Keratinocyte (primary cell): Measurements from ENCODE around the gene ADRA1B. TPM values are rescaled to one million over a fixed set of nuclear protein-coding genes. Genes with fewer than 3 reads are reported as not detected.

Experiments used
- DNase-seq: peaks from one replicate; pipeline ENCODE4 v3.0.0-alpha.2; 2011; ENCODE audit warnings: low read depth, missing footprints, low spot score
- FAIRE-seq: peaks from 2 replicates; lab custom pipeline; 2011; peaks lifted over from hg19 to GRCh38; lab: Jason Lieb, UNC
- H2AFZ ChIP-seq: 2 replicates; pipeline ENCODE4 v1.6.0; 2012; ENCODE audit warnings: low read length, control low read depth, inconsistent platforms; ENCODE audit not compliant: control insufficient read depth
- H3K27ac ChIP-seq: 2 replicates; pipeline ENCODE4 v1.5.1; 2011; ENCODE audit warnings: low read length; ENCODE audit not compliant: control insufficient read depth, insufficient read depth
- H3K27me3 ChIP-seq: 3 replicates; pipeline ENCODE4 v1.6.0; 2011; ENCODE audit warnings: low read length; ENCODE audit not compliant: control insufficient read depth, insufficient read depth; ENCODE audit errors: extremely low read depth
- H3K36me3 ChIP-seq, 2 experiments: 2 replicates in 1 of 2; 3 replicates in 1 of 2; pipeline ENCODE4 v1.5.1; 2011; ENCODE audit warnings: low read length in 2 of 2, mild to moderate bottlenecking in 1 of 2; ENCODE audit not compliant: control insufficient read depth in 2 of 2, insufficient read depth in 2 of 2; ENCODE audit errors: extremely low read depth in 1 of 2
- H3K4me1 ChIP-seq: 3 replicates; pipeline ENCODE4 v1.5.1; 2011; ENCODE audit warnings: low read length; ENCODE audit not compliant: control insufficient read depth, insufficient read depth; ENCODE audit errors: extremely low read depth
- H3K4me2 ChIP-seq: 3 replicates; pipeline ENCODE4 v1.6.0; 2011; ENCODE audit warnings: low read depth, low read length; ENCODE audit not compliant: control insufficient read depth, insufficient read depth; ENCODE audit errors: extremely low read depth
- H3K4me3 ChIP-seq, 3 experiments: fragments of 200-600 bp in 1 of 3; sonication (generic) in 1 of 3; 2 replicates in 2 of 3; 3 replicates in 1 of 3; pipeline ENCODE4 v1.5.1; 2011 to 2016; ENCODE audit warnings: low read length in 3 of 3, mild to moderate bottlenecking in 3 of 3, control low read depth in 2 of 3, inconsistent platforms in 1 of 3, low read depth in 1 of 3, mixed read lengths in 1 of 3, mixed run types in 1 of 3, moderate library complexity in 1 of 3; ENCODE audit not compliant: control insufficient read depth in 2 of 3, insufficient read depth in 2 of 3; ENCODE audit errors: extremely low read depth in 1 of 3
- H3K79me2 ChIP-seq: 2 replicates; pipeline ENCODE4 v1.6.0; 2012; ENCODE audit warnings: low read length; ENCODE audit not compliant: control insufficient read depth, insufficient read depth
- H3K9ac ChIP-seq: 3 replicates; pipeline ENCODE4 v1.6.0; 2011; ENCODE audit warnings: low read length; ENCODE audit not compliant: control insufficient read depth, insufficient read depth; ENCODE audit errors: extremely low read depth
- H3K9me1 ChIP-seq: 3 replicates; pipeline ENCODE4 v1.6.0; 2011; ENCODE audit warnings: low read length; ENCODE audit not compliant: control insufficient read depth, insufficient read depth; ENCODE audit errors: extremely low read depth
- H3K9me3 ChIP-seq: 2 replicates; pipeline ENCODE4 v1.5.1; 2012; ENCODE audit warnings: low read depth, low read length; ENCODE audit not compliant: control insufficient read depth
- H4K20me1 ChIP-seq: 3 replicates; pipeline ENCODE4 v1.6.0; 2011; ENCODE audit warnings: low read length; ENCODE audit not compliant: control insufficient read depth, insufficient read depth; ENCODE audit errors: extremely low read depth
- CTCF ChIP-seq, 3 experiments: IDR thresholded peaks in 1 of 3; conservative IDR thresholded peaks in 1 of 3; optimal IDR thresholded peaks in 1 of 3; 2 replicates in 2 of 3; 3 replicates in 1 of 3; pipeline versions ENCODE3 to v1.5.1; 2011; ENCODE audit warnings: low read length in 3 of 3, mild to moderate bottlenecking in 3 of 3, moderate library complexity in 2 of 3, control low read depth in 1 of 3, inconsistent platforms in 1 of 3; ENCODE audit not compliant: insufficient read depth in 2 of 3; ENCODE audit errors: extremely low read depth in 1 of 3
- EZH2 ChIP-seq: IDR thresholded peaks from one replicate; pipeline ENCODE4 v1.6.1; 2012; ENCODE audit warnings: inconsistent platforms, mild to moderate bottlenecking, low read length, moderate library complexity
- dilution Hi-C: fragments of 300-500 bp; cut with MboI; formaldehyde crosslinking; loops from one replicate; pipeline ENCODE4 v1.7.0; 2020; ENCODE audit warnings: low sequenced_read_pairs; ENCODE audit not compliant: extremely low pct_ligation_motif_present
- polyA plus RNA-seq, 5 experiments: library from polyadenylated mRNA; depleted of rRNA in 3 of 5; stranded (reverse) in 3 of 5; stranded (forward) in 1 of 5; unstranded in 1 of 5; fragments of >200 nt; gene quantifications; 1 replicate in 1 of 5; 2 replicates in 3 of 5; 3 replicates in 1 of 5; pipeline versions ENCODE4 v1.2.1 to v1.2.3, GENCODE V29; 2011 to 2012; ENCODE audit warnings: missing spikeins in 2 of 5, low read depth in 1 of 5, low replicate concordance in 1 of 5

The ADRA1B gene
- polyA plus RNA-seq, 1 donor (not counting 4 experiments of a cell fraction or from before 2014, with no cell fraction given) = 0.18 TPM

- peaks cover 5% of the 10 kb centered on the region for H3K4me1 ChIP-seq
- FAIRE-seq = no peak
- H3K9ac ChIP-seq = no peak overlapping the region
- TF ChIP-seq EZH2 = no peak
- no peak for TF ChIP-seq CTCF (optimal IDR thresholded peaks at IDR 0.05 in 1 of 3, IDR thresholded peaks at IDR 0.05 in 1 of 3, conservative IDR thresholded peaks at IDR 0.05 in 1 of 3; ENCODE audit: extremely low read depth in 1 of 3, insufficient read depth in 2 of 3, low read length in 3 of 3)
- no peaks in the 10 kb centered on the region for H3K36me3 ChIP-seq
- no peak for DNase-seq
- H4K20me1 ChIP-seq = no peaks in the 10 kb centered on the region
- no peaks in the 10 kb centered on the region for H3K9me3 ChIP-seq
- H2AFZ ChIP-seq = no peak overlapping the region
- no peak overlapping the region for H3K4me3 ChIP-seq
- H3K79me2 ChIP-seq = no peaks in the 10 kb centered on the region
- H3K27ac ChIP-seq = no peak overlapping the region
- no peak overlapping the region for H3K4me2 ChIP-seq
- no peaks in the 10 kb centered on the region for H3K9me1 ChIP-seq
- no peaks in the 10 kb centered on the region for H3K27me3 ChIP-seq
- dilution Hi-C loops = no loop called here
These were observed 6.7 kb downstream of the ADRA1B start for GRCh38 chr5:159923008-159923407.

GRCh38 chr5:159928122-159928909, 12.0 kb downstream of the ADRA1B start:
- Histone ChIP-seq H3K4me3 (peak overlapping the region in 2 of 3 experiments; percentile 44 to 53), H3K27me3 (no peaks in the 10 kb centered on the region), H4K20me1 (no peaks in the 10 kb centered on the region), H3K79me2 (no peaks in the 10 kb centered on the region), H3K9me3 (no peaks in the 10 kb centered on the region), H3K9me1 (no peaks in the 10 kb centered on the region), H3K27ac (peak overlapping the region; percentile 87), H3K4me1 (peaks cover 16% of the 10 kb centered on the region), H3K9ac (peak overlapping the region; percentile 56), H2AFZ (peak overlapping the region; percentile 65), H3K36me3 (no peaks in the 10 kb centered on the region), H3K4me2 (peak overlapping the region; percentile 83)
- FAIRE-seq (peak; percentile 100), DNase-seq (peak; percentile 72)
- TF ChIP-seq CTCF (optimal IDR thresholded peaks at IDR 0.05 in 1 of 3, IDR thresholded peaks at IDR 0.05 in 1 of 3, conservative IDR thresholded peaks at IDR 0.05 in 1 of 3; ENCODE audit: extremely low read depth in 1 of 3, insufficient read depth in 2 of 3, low read length in 3 of 3) (no peak), EZH2 (no peak)
- dilution Hi-C loops = no loop called here
